GM18507 (cell line): ENCODE results near the gene NAALAD2.
"Not testable (repeated sequence)": the region's sequence is repeated elsewhere in the genome, so short reads cannot be mapped to it uniquely, and the experiment has no call there.

Experiments used
- DNase-seq: peaks from one replicate; pipeline ENCODE4 v3.0.0; 2011; ENCODE audit warnings: low read depth; ENCODE audit not compliant: insufficient read length; ENCODE audit errors: extremely low spot score
- FAIRE-seq: peaks from 2 replicates; lab custom pipeline; 2011; peaks lifted over from hg19 to GRCh38; lab: Jason Lieb, UNC

NAALAD2 gene

DNA sequence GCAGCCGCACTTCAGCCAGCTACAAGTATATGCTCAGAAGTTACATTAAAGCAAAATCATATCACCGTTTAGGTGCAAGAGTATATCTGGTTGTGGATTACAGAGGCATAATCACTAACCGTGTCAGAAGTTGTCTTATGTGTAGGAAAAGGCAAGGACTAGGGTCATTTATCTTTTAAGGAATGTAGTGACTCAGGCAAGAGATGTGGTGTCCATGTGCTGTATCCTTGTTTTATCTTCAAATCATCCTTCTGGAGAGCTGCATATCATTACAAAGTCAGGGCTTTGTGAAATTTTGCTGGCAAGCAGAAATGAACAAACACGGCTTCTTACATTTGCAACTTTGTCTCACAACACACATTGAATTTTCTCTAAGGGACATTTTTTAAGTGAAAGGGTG is 101.1 kb downstream of the NAALAD2 start:
- DNase-seq, result no peak
- FAIRE-seq, result no peak

DNA sequence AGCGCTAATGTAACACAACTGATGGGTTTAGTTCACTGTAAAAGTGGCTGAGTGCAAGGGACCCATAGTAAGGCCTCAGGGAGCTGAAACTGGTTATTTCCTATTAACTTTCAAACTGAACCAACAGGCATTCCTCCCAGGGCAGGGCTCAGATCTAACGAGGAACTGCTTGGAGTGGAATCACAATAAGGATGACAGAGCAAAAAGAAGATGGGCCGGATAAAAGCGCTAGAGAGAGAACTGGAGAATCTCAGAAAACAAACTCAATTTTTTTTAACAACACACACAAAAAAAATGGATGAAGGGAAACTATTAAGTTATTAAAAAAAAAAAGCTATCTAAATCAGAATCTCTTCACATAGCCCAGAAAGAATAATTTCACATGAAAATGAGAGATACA is 102.5 kb downstream of the NAALAD2 start:
- DNase-seq (no peak), FAIRE-seq (no peak)

DNA sequence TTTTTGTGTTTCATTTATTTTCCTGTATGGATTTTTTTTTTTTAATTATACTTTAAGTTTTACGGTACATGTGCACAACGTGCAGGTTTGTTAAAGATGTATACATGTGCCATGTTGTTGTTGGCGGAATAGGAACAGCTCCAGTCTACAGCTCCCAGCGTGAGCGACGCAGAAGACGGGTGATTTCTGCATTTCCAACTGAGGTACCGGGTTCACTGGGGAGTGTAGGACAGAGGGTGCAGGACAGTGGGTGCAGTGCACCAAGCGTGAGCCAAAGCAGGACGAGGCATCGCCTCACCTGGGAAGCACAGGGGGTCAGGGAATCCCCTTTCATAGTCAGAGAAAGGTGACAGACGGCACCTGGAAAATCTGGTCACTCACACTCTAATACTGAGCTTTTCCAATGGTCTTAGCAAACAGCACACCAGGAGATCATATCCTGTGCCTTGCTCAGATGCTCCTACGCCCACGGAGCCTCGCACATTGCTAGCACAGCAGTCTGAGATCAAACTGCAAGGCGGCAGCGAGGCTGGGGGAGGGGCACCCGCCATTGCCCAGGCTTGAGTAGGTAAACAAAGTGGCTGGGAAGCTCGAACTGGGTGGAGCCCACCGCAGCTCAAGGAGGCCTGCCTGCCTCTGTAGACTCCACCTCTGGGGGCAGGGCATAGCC is 105.6 kb downstream of the NAALAD2 start:
- FAIRE-seq, DNase-seq: not testable (repeated sequence)

DNA sequence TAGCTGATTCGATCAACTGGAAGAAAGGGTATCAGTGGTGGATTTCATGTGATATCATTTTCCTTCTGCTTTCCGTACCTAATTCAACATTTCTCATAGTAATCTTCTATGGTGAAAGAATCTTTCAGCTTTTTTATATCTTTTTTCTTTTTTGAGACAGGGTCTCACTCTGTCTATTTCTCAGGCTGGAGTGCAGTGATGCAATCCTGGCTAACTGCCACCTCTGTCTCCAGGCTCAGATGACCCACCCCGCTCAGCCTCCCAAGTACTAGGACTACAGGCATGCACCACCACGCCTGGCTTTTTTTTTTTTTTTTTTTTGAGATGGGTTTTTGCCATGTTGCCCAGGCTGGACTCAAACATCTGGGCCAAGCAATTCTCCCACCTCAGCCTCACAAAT is 107.0 kb downstream of the NAALAD2 start:
- FAIRE-seq (no peak), DNase-seq (no peak)
